ENCODE data around the gene COX4I2.
"Not testable (repeated sequence)": the region's sequence is repeated elsewhere in the genome, so short reads cannot be mapped to it uniquely, and the experiment has no call there.

Gene COX4I2

GRCh38 chr20:31637660-31638059 is at the start of gene COX4I2:
Gene COX4I2, plus strand, starts transcription at chr20:31637912. Its CDS starts 1,106 bp downstream, at chr20:31639018.
- DNase-seq (ENCODE audit: low read depth in 2 of 3, low spot score in 1 of 3): no peak

DNA sequence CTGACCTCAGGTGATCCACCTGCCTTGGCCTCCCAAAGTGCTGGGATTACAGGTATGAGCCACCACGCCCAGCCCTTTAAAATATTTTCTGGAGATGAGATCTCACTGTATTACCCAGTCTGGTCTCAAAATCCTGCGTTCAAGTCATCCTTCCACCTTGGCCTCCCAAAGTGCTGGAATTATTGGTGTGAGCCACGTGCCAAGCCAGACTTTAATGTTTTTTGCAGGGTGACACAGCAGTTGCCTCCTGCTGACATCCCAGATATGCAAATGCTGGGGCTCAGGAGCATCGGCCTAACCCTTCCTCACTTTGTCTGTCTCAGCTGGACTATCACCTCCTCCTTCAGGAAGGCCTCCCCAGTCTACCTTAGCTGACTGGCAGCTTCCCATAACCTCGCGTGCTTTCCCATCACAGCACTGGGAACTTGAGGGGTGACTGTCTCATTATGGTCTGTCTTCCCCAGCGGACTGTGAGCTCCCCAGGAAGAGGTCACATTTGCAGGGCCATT is 46.9 kb upstream of the COX4I2 start:
- no peak for DNase-seq (ENCODE audit: low read depth in 2 of 3, low spot score in 1 of 3)

DNA sequence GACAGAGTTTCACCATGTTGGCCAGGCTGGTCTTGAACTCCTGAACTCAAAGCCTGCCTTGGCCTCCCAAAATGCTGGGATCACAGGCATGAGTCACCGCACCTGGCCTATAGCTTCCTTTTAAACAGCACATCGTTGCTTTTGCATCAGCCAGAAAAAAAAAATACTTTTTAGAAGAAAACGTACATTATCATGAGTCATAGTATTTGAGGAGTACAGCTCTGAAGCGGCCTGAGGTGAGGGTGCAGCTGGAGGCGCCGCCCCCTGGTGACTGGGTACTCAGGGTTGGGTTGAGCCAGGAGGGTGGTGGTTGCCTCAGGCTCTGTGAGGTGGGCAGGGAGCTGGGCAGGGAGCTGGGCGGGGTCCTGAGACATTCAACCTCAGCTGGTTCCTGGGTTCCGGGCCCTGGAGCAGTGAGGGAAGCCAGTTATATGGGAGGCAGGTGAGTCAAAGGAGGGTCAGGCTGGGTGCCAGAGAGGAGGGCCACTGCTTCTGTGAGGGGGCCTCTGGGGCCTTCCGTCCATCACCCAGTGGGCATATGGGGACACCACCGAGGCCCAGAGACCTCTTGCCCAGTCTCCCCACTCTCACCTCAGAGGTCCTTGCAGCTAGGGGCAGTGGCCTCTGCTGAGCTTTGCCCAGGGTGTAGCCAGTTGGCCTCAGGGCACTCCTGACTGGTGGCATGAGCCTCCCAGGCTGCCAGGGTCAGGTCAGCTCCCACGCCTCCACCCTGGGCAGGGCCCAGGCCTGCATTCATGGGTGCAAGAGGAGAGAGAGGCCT is 44.3 kb upstream of the COX4I2 start:
- DNase-seq (ENCODE audit: low read depth in 2 of 3, low spot score in 1 of 3): no peak

GRCh38 chr20:31594002-31594557 is 43.6 kb upstream of the COX4I2 start:
- no peak for DNase-seq (ENCODE audit: low read depth in 2 of 3, low spot score in 1 of 3)

DNA sequence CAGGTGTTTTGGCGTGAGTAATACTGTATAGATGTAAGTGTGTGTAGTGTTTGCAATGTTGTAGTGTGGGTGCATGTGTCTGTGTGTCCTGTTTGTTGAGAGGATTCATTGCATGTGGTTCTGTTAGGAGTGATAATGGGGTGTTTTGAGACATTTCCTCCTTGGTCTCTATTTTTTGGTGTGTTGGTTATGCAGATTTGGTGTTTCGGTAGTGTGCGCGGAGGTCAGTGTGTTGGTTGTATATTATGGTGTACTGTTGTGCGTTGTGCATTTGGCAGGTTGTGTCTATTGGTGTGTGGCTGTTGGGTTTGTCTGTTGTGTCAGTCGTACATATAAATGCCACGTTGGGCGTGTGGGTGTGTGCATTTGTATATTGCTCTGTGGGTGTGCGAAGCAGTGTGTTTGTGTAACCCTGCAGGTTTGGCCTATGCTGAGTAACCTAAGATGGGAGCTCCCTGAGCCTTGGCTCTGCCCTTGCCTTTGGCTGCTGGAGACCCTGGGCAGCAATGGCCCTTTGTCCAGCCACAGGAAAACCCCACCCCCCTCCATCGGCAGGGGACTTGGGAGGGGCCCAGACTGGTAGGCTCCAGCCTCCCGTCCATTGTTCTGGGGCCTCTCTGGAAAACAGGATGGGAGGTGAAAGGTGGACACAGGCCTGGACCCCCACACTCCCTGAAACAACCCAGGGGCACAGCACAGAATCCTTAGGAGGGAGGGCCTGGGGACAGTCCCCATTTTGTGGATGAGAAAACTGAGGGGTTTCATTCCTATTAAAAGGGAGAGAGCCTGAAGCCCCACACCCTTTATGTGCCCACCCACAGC is 42.9 kb upstream of the COX4I2 start:
- no peak for DNase-seq (ENCODE audit: low read depth in 2 of 3, low spot score in 1 of 3)

GRCh38 chr20:31595380-31595653 is 42.4 kb upstream of the COX4I2 start:
- no peak for DNase-seq (ENCODE audit: low read depth in 2 of 3, low spot score in 1 of 3)

GRCh38 chr20:31595654-31596411 is 41.9 kb upstream of the COX4I2 start:
- no peak for DNase-seq (ENCODE audit: low read depth in 2 of 3, low spot score in 1 of 3)

- DNase-seq (ENCODE audit: low read depth in 2 of 3, low spot score in 1 of 3): not testable (repeated sequence)
Observed at GRCh38 chr20:31596412-31596715, 41.3 kb upstream of the COX4I2 start.

- DNase-seq (ENCODE audit: low read depth in 2 of 3, low spot score in 1 of 3): no peak
Observed at GRCh38 chr20:31596831-31597480, 40.8 kb upstream of the COX4I2 start.

- DNase-seq (ENCODE audit: low read depth in 2 of 3, low spot score in 1 of 3): no peak
Observed at GRCh38 chr20:31597481-31597855, 40.2 kb upstream of the COX4I2 start.

DNA sequence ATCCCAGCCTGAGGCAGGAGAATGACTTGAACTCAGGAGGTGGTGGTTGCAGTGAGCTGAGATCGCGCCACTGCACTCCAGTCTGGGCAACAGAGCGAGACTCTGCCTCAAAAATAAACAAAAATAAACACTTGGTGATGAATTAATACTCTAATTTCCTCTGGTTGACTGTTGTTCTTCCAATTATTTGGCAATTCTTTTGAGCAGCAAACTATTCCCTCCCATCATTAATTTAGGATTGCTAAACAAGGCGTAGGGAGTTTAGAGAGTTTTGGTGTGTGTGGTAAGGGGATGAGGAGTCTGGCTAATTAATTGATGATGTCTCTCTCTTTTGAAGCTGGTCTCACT is 35.3 kb upstream of the COX4I2 start:
- no peak for DNase-seq (ENCODE audit: low read depth in 2 of 3, low spot score in 1 of 3)

GRCh38 chr20:31602779-31603441 is 34.8 kb upstream of the COX4I2 start:
- peak; percentile 40 to 53 (median 42) for DNase-seq (ENCODE audit: low read depth in 2 of 3, low spot score in 1 of 3)

DNA sequence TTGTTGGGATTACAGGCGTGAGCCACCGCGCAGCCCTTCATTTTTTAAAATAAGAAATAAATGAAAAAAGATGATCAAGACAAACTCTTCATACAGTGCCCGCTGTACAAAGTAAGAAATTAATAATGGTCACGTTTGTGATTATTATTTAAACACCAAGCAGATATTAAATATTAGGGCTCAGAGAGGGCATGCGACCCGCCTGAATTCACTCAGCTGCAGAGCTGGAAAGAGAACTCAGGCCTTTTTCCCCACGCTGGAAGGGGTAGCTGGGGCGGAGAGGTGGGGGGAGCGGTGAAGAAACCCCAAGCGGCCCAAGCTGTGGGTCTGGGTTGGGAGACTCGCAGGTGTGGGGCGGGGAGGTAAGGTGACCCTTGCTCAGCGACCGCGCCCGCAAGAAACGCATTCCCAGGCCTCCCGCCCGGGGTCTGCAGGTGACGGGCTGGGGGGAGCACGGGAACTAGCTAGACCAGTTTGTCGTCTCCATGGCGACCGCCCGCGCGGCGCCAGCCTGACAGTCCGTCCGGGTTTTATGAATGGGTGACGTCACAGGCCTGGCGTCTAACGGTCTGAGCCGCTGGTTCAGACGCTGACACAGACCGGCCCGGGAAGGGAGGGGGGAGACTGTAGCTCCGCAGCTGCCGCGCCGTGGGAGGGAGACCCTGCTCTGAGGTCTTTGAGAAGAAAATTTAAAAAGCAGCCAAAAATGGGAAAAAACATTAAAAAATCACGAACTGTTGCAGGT is 33.7 kb upstream of the COX4I2 start:
- peak; percentile 52 to 72 (median 59) for DNase-seq (ENCODE audit: low read depth in 2 of 3, low spot score in 1 of 3)

- no peak for DNase-seq (ENCODE audit: low read depth in 2 of 3, low spot score in 1 of 3)
Observed at GRCh38 chr20:31604567-31605030, 33.1 kb upstream of the COX4I2 start.

GRCh38 chr20:31605031-31605901 is 32.4 kb upstream of the COX4I2 start, which contains the start of gene ID1:
Gene ID1, plus strand, starts transcription at chr20:31605289. Its CDS starts 99 bp downstream, at chr20:31605388.
- peak; percentile 74 to 83 (median 82) for DNase-seq (ENCODE audit: low read depth in 2 of 3, low spot score in 1 of 3)

GRCh38 chr20:31605902-31606803 is 31.6 kb upstream of the COX4I2 start:
- DNase-seq (ENCODE audit: low read depth in 2 of 3, low spot score in 1 of 3): no peak

GRCh38 chr20:31606804-31607639 is 30.7 kb upstream of the COX4I2 start:
- no peak for DNase-seq (ENCODE audit: low read depth in 2 of 3, low spot score in 1 of 3)
